ENCODE measurements around the gene TOM1L2.

Gene TOM1L2

GRCh38 chr17:18002171-18002570 lies 30.0 kb upstream of the TOM1L2 start:
- DNase-seq (ENCODE audit: low read depth in 1 of 2, low spot score in 1 of 2) = no peak
- no peak overlapping the region for H3K27ac ChIP-seq (replicated peaks)
- TF ChIP-seq, protein P1, sequence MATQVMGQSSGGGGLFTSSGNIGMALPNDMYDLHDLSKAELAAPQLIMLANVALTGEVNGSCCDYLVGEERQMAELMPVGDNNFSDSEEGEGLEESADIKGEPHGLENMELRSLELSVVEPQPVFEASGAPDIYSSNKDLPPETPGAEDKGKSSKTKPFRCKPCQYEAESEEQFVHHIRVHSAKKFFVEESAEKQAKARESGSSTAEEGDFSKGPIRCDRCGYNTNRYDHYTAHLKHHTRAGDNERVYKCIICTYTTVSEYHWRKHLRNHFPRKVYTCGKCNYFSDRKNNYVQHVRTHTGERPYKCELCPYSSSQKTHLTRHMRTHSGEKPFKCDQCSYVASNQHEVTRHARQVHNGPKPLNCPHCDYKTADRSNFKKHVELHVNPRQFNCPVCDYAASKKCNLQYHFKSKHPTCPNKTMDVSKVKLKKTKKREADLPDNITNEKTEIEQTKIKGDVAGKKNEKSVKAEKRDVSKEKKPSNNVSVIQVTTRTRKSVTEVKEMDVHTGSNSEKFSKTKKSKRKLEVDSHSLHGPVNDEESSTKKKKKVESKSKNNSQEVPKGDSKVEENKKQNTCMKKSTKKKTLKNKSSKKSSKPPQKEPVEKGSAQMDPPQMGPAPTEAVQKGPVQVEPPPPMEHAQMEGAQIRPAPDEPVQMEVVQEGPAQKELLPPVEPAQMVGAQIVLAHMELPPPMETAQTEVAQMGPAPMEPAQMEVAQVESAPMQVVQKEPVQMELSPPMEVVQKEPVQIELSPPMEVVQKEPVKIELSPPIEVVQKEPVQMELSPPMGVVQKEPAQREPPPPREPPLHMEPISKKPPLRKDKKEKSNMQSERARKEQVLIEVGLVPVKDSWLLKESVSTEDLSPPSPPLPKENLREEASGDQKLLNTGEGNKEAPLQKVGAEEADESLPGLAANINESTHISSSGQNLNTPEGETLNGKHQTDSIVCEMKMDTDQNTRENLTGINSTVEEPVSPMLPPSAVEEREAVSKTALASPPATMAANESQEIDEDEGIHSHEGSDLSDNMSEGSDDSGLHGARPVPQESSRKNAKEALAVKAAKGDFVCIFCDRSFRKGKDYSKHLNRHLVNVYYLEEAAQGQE (IDR thresholded peaks at IDR 0.05; ENCODE audit: insufficient replicate concordance, low read depth) = no peak
- TF ChIP-seq, protein P2, sequence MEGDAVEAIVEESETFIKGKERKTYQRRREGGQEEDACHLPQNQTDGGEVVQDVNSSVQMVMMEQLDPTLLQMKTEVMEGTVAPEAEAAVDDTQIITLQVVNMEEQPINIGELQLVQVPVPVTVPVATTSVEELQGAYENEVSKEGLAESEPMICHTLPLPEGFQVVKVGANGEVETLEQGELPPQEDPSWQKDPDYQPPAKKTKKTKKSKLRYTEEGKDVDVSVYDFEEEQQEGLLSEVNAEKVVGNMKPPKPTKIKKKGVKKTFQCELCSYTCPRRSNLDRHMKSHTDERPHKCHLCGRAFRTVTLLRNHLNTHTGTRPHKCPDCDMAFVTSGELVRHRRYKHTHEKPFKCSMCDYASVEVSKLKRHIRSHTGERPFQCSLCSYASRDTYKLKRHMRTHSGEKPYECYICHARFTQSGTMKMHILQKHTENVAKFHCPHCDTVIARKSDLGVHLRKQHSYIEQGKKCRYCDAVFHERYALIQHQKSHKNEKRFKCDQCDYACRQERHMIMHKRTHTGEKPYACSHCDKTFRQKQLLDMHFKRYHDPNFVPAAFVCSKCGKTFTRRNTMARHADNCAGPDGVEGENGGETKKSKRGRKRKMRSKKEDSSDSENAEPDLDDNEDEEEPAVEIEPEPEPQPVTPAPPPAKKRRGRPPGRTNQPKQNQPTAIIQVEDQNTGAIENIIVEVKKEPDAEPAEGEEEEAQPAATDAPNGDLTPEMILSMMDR (IDR thresholded peaks at IDR 0.05; ENCODE audit: insufficient read depth, low read length) = no peak
- TF ChIP-seq GABPA (IDR thresholded peaks at IDR 0.05; ENCODE audit: low read depth) (no peak), SPI1 (IDR thresholded peaks at IDR 0.05; ENCODE audit: borderline replicate concordance, low read depth) (no peak), POLR2AphosphoS5 (IDR thresholded peaks at IDR 0.05; ENCODE audit: low read depth) (no peak)
- no peaks in the 10 kb centered on the region for H3K27me3 ChIP-seq (ENCODE audit: insufficient read depth, poor library complexity, severe bottlenecking)
- no peak overlapping the region for H3K4me3 ChIP-seq (replicated peaks; ENCODE audit: insufficient read depth, low read length)

GRCh38 chr17:18000030-18000408 lies 27.8 kb upstream of the TOM1L2 start:
- DNase-seq (ENCODE audit: low read depth in 1 of 2, low spot score in 1 of 2) = no peak
- TF ChIP-seq GABPA (IDR thresholded peaks at IDR 0.05; ENCODE audit: low read depth) = no peak
- TF ChIP-seq SPI1 (IDR thresholded peaks at IDR 0.05; ENCODE audit: borderline replicate concordance, low read depth) = no peak
- TF ChIP-seq POLR2AphosphoS5 (IDR thresholded peaks at IDR 0.05; ENCODE audit: low read depth) = no peak
- TF ChIP-seq, protein P1 (IDR thresholded peaks at IDR 0.05; ENCODE audit: insufficient replicate concordance, low read depth) = no peak
- TF ChIP-seq, protein P2 (IDR thresholded peaks at IDR 0.05; ENCODE audit: insufficient read depth, low read length) = no peak
- Histone ChIP-seq H3K4me3 (replicated peaks; ENCODE audit: insufficient read depth, low read length) (no peak overlapping the region), H3K27me3 (ENCODE audit: insufficient read depth, poor library complexity, severe bottlenecking) (no peaks in the 10 kb centered on the region), H3K27ac (replicated peaks) (no peak overlapping the region)

DNA sequence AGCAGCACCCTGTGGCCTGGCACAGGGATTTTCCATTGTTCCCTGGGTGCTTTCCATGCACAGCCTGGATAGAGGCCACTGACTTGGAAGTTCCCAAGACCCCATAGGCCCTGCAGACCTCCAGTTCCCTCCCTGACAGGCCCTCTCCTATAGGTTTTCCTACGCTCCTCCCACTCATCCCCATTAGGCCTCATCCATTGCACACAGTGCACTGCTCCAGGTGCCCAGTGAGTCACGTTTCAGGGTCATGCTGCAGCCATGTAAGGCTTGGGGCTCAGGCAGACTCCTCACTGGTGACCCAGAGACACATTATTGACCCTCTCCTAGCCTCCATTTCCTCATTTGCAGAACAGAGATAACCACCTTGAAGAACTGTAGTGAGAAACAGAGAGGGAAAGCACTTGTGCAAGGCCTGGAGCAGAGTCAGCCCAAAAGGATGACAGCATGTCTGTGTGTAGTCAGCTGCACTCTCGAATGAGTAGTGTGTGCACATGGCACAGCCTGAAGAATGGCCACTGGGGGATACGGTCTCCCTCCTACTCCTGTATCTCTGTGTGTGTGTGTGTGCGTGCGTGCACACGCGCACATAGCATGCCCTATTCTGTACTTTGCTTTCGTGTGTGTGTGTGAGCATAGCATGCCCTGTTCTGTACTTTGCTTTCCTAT lies 27.3 kb upstream of the TOM1L2 start:
- no peaks in the 10 kb centered on the region for H3K27me3 ChIP-seq (ENCODE audit: insufficient read depth, poor library complexity, severe bottlenecking)
- TF ChIP-seq SPI1 (IDR thresholded peaks at IDR 0.05; ENCODE audit: borderline replicate concordance, low read depth) (no peak), GABPA (IDR thresholded peaks at IDR 0.05; ENCODE audit: low read depth) (no peak), POLR2AphosphoS5 (IDR thresholded peaks at IDR 0.05; ENCODE audit: low read depth) (no peak)
- TF ChIP-seq, protein P2 (IDR thresholded peaks at IDR 0.05; ENCODE audit: insufficient read depth, low read length) = no peak
- TF ChIP-seq, protein P1 (IDR thresholded peaks at IDR 0.05; ENCODE audit: insufficient replicate concordance, low read depth) = no peak
- H3K4me3 ChIP-seq (replicated peaks; ENCODE audit: insufficient read depth, low read length) = no peak overlapping the region
- no peak for DNase-seq (ENCODE audit: low read depth in 1 of 2, low spot score in 1 of 2)
- no peak overlapping the region for H3K27ac ChIP-seq (replicated peaks)
